ENCODE data around the gene ATP6V1G1.

DNA sequence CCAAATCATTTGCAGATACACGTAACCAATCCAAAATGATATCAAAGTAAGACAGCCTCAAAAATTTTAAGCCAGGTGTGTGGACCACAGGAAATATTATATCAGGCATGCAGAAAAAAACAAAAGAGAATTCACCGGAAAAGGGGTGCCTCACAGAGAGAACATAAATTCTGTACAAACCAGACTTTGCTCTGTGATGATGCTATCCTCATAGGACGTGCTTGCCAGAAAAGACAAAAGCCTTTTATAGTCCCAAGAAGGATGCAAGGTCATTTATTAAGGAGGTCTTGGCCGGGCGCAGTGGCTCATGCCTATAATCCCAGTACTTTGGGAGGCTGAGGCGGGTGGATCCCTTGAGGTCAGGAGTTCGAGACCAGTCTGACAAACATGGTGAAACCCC lies 16.8 kb upstream of the ATP6V1G1 start:
- TF ChIP-seq, protein P1, sequence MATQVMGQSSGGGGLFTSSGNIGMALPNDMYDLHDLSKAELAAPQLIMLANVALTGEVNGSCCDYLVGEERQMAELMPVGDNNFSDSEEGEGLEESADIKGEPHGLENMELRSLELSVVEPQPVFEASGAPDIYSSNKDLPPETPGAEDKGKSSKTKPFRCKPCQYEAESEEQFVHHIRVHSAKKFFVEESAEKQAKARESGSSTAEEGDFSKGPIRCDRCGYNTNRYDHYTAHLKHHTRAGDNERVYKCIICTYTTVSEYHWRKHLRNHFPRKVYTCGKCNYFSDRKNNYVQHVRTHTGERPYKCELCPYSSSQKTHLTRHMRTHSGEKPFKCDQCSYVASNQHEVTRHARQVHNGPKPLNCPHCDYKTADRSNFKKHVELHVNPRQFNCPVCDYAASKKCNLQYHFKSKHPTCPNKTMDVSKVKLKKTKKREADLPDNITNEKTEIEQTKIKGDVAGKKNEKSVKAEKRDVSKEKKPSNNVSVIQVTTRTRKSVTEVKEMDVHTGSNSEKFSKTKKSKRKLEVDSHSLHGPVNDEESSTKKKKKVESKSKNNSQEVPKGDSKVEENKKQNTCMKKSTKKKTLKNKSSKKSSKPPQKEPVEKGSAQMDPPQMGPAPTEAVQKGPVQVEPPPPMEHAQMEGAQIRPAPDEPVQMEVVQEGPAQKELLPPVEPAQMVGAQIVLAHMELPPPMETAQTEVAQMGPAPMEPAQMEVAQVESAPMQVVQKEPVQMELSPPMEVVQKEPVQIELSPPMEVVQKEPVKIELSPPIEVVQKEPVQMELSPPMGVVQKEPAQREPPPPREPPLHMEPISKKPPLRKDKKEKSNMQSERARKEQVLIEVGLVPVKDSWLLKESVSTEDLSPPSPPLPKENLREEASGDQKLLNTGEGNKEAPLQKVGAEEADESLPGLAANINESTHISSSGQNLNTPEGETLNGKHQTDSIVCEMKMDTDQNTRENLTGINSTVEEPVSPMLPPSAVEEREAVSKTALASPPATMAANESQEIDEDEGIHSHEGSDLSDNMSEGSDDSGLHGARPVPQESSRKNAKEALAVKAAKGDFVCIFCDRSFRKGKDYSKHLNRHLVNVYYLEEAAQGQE (IDR thresholded peaks at IDR 0.05; ENCODE audit: insufficient read depth in 1 of 2, low read depth in 2 of 2, low read length in 2 of 2) = no peak
- no peak for TF ChIP-seq TAF1 (IDR thresholded peaks at IDR 0.05; ENCODE audit: borderline replicate concordance, insufficient read depth, low read length)
